GM15510 (cell line): Measurements from ENCODE around the gene CLEC16A.

ENCODE experiments used
- POLR2A ChIP-seq: IDR thresholded peaks from 3 replicates; pipeline ENCODE4 v1.6.1; 2011; ENCODE audit warnings: borderline replicate concordance; ENCODE audit not compliant: insufficient read length; ENCODE audit errors: extremely low read depth

The CLEC16A gene

DNA sequence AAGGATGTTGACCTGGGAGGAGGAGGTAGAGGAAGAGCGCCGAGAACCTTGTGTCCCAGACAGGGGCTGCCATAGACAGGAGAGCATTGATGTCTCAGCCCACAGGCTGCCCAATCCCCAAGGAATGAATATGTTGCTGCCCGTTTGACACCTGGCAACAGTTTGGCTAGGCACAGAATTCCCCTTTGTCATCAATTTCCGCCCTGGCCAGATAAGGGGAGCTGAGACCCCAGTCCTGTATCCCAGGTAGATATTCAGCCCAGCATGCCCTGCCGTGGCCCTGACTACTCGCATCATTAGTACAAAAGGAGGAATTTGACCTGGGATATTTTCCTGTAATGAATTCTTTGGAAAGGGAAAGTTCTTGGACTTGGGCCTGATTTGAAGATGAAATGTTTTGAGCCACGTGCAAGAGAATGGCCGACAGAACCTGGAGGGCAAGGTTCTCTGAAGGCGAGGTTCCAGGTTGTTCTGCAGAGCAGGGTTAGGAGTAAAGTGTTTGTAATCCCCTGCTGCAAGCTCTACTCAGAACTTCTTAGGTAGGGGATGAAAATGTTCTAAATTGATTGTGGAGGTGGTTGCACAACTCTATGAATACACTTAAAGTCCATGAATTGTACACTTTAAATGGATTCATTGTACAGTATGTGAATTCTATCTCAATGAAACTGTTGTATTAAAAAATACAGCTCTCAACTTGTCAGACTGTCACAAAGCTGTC is 202.8 kb downstream of the CLEC16A start:
- TF ChIP-seq POLR2A = no peak

DNA sequence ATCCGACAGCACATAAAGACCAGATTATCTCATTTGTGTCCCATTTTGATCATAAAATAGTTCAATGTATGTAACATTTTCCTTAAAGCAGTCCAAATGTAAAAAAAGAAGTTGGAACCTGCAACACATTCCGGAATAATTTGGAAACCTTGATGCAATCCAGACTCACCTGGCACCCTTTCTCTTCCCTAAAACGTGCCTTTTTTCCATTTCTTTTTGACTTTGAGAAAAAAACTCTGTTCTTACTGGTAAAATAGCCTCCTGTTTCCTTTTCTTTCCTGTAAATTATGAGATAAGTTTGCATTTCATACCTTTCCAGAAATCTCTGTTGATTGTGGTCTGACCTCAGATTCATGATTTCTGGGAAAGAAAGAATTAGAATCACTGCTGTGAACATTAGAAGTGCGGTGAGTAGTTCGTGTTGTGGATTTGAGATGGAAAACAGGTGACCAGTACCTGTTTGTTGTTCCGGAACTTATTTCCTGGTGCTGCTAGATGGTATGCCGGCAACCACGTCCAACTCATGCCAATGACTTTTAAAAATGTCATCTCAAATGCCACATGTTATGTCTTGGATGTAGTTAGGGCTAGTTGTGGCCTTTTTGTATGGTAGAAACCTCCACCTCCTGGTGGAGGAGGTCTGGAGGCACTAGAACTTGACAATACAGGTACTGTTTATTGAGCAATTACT is 203.5 kb downstream of the CLEC16A start:
- no peak for TF ChIP-seq POLR2A

DNA sequence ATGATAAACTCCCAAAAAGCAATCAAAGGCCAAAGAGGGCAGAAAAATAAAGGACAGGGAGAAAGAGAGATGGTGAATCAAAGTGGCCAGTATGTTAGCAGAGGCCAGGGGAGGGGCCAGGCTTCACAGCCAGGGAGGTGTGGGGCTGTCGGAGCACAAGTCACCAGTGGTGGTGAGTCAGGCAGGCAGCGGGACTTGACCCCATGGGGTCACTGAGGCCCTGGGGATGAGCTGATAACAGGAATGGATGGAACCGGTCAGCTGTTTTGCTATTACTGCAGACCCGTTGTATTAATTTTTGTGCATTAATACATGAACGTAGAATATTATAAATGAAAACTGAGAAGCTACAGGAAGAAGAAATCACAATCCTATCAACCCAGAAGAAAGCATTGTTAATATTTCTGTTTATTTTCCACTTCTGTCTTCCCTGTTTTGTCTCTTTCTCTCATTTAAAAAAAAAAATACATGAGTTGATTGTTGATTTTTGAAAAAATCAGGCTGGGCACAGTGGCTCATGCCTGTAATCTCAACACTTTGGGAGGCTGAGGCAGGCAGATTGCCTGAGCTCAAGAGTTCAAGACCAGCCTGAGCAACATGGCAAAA is 204.8 kb downstream of the CLEC16A start:
- no peak for TF ChIP-seq POLR2A

DNA sequence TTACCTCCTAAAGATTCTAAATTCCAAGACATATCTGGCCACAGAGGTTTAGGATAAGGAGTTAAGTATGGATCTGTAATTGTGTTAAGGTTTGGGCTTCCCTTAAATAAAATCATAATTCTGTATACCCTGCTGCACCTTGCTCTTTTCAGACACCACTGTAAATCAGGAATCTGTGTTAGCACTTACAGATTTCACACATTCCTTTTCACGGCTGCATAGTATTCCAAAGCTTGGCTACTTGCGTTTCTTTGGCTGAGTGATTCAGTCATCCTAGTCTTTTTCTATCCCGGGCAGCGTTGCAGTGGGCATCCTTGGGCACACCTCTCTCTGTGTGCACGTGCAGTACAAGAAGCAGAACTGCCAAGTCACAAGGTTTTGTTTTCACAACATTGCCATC is 205.8 kb downstream of the CLEC16A start:
- no peak for TF ChIP-seq POLR2A

DNA sequence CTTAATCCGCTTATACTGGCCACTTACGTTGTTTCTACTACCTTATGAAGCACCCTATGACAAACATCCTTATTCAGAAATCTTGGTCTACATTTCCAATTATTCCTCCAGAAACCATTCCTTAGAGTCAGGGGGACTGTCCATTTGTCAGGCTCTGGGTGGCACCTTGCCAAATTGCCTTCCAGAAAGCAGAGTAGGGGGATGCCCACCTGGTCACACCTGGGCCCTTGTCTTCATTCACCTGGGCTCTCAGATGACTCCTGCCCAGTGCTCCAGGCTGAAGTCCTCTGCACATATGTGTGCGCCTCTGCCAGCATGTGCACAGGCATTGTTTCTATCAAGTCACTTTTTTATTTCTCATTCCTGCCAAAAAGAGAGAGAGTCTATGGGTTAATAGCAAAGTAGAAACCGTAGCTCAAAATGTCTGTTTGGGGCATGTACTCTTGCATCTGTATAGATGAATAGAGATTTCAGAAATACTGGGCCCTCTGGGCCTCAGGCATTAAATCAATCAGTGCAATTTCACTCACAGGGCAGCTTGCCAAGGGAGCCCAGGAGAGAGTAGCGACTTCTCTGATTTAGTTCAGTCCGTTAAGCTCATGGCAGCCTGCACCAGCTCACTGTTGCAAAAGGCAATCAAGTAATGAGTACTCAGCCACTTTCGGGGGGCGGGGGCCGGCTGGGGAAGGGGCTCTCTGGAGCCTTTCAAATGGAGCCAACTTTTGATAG is 207.0 kb downstream of the CLEC16A start:
- TF ChIP-seq POLR2A = no peak

DNA sequence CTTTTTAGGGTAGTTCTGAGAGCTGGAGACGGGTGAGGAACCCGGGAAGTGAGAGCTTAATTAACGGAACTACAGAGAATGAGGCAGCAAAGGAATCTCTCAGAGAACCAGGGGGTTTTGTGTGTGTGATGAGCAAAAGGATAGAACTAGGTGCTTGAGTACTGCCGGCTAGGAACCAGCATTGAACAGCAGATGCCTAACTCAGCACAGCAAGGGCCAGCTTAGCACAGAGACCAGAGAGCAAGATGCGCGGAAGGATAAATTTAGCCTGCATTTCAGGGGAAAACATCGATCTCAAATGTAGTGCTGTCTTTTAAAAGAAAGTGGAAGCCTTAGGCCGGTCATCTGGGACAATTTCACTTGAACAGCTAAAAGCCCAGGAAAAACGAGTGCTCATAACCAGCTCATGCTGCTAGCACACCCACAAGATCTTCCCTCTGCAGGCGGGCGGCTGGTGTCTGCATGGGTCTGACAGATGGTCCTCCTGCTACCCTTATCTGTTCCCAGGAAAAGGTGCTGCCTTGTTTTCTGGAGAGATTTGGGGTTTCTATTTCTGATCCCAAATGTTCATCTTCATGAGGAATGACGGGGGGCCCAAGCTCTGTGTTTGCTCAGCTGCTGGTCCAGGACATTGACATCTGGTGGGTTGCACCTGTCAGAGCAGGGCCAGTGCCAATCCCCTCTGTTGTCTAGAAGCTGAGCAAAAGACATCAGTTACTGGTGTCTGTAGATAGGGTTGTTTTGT is 207.7 kb downstream of the CLEC16A start:
- TF ChIP-seq POLR2A = no peak

DNA sequence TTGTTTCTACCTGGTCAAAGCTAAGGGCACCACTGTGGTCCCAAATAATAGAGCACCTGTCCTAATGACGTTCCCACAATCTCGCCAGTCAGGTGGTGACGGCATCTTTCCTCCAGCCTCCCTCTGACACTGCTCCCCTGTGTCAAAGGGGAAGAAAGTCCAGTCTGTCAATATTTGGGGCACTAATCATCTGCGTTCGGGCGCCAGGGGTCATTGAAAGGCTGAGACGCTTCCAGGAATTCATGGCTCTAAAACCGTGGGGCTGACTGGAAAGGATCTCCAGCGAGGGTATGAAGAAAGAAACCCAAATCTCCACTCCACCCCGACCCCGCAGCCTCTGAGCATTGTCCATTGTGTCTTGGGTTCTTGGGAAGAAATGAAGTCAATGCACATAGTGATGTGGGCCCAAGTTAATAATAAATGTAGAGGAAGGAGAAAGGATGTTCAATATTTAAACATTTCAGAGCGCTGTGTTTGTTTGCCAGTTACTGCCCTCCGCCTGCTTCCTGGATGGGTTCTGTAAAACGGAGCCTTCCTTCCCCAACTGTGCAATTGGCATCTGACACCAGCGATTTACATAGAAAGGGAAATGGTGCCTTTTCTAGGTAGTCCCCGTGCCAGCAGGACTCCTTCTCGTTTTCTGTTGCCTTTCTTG is 208.4 kb downstream of the CLEC16A start:
- no peak for TF ChIP-seq POLR2A

DNA sequence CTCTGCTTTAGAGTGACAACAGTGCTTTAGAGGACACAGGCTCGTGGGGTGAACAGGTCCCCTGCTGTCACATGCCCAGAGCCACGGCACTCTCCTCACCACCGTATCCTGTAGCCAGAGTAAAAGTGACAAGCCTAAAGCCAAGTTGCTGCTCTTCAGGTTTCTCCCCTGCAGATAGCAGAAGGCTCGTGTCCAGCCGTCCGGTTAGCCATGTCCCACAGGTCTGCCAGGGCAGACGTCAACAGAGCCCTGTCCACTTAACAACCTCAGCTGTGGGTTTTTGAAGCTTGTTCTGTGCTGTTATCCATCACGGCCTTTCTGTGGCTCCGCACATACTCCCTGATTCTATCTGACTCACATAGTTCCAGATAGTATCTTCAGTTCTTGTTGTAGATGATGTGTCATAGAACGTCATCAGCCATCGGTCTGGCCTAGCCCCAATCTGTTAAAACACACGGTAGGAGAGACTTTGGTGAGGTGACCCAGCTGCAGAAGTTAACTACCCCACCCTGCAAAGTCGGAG is 211.0 kb downstream of the CLEC16A start:
- no peak for TF ChIP-seq POLR2A

DNA sequence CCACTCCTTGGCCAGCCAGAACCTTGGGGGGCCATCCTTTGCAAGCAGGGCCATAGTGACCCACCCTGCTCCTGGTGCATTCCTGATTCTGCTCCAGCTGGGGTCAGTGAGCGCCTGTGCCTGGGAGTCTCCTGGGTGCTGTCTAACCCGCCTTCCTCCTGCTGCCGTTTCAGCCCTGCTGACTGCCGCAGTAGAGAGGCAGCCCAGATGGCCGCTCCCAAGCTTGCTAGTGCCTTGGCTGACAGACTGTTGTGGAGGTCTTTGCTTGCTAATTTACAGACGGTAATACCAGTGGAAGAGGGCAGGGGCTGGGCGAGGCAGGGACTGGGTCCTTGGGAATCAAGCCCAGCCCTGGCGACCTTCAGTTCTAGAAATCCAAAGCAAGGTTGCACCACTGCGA is 212.0 kb downstream of the CLEC16A start:
- TF ChIP-seq POLR2A = no peak

DNA sequence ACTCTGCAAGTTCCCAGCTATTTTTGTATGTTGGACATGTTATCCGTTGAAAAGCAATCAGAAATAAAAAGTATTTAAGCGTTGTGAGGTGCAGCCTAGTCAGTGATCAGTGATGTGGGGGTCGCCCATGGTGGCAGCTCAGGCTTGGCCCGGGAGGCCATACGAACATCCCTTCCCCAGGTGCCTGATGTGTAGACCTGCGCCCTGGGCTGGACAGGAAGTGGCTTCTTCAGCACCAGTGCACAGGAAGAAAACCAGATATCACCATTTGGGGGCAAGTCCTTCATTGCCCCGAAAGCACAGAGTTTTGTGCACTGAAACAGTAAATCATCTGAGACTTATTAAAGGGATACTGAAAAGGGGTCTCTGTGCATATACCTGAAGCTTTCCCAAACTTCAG is 212.8 kb downstream of the CLEC16A start:
- TF ChIP-seq POLR2A = no peak

DNA sequence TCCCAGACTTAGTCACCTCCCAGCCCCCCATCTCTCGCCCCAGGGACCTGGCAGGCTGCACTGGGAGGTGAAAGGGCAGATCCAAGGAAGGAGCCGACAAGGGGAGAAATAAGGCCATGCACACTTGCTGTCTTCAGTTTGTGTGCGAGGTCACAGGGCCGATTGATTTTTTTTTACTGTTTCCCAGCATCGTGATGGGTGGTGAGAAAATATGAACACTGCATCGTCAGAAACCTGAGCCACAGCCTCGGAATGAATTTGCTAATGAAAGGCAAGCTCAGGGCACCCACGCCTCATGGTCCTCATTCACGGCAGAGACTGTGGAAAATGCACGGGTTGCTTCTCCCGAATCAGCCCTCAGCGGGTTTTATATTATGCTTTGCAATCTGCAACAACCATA is 213.7 kb downstream of the CLEC16A start:
- TF ChIP-seq POLR2A = no peak

DNA sequence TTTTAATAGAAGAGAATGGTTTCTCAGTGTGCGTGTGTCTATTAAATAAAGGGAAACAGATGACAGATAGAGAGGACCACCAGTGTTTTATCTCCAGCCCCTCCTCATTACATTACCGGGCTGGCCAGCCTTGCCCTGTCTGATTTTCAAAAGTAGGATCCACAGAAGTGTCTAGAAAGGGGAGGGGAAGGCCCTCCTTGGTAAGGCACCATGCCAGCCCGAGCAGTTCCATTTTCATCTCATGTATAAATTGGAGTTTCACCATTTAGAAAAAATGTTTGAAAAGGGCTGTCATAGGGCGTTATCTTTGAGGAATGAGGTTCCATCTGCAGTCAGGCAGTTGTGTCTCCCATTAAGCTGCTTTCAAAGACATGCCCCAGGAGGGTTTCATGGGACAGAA is 214.9 kb downstream of the CLEC16A start:
- TF ChIP-seq POLR2A = no peak

DNA sequence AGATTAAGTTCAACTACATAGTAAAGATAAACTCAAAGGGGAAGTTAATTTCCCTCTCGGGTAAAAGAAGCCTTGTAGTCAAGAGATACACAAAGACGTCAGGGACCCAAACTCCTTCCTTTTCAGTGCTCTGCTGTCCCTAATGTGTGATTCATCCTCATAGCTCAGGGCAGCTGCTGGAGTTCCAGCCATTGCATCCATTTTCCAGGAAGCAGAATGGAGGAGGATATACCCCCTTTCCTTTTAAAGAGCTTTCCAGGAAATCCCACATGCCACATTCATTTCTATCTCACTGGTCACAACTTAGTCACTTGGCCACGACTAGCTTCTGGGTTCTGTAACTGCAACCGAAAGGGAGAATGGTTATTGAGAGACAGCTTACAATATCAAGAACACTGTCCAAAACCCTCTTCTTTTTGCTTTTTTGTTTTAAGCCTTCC is 216.3 kb downstream of the CLEC16A start:
- TF ChIP-seq POLR2A = no peak

DNA sequence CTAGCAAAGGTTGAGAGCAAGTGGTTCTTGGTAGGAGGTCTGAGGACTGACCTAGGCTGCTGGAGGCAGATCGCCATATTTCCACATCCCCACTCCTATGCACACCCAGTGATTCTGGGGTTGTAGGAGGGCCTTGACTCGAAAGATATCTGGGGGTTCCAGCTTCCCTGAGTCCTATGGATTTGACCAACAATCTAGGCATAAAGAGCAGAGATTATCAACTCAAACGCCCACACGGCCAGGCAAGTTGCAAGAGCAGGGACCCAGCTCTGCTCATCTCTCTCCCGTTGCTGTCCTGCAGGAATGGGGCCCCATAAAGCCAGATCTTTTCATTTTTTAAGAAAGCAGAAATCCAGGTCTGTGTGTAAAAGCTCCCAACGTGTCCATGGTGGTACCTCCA is 217.1 kb downstream of the CLEC16A start:
- TF ChIP-seq POLR2A = no peak
